Measurements from ENCODE around the gene PRG3.
"Not testable (repeated sequence)": the region's sequence is repeated elsewhere in the genome, so short reads cannot be mapped to it uniquely, and the experiment has no call there.

Gene PRG3

GRCh38 chr11:57409321-57410100 lies 28.6 kb upstream of the PRG3 start:
- in situ Hi-C loops (cut with MboI; ENCODE audit: low sequenced_read_pairs), result no loop called here

- in situ Hi-C loops (cut with MboI; ENCODE audit: low sequenced_read_pairs), result no loop called here
Observed at GRCh38 chr11:57408771-57409170, 27.8 kb upstream of the PRG3 start.

GRCh38 chr11:57407941-57408475 lies 27.1 kb upstream of the PRG3 start:
- in situ Hi-C loops (cut with MboI; ENCODE audit: low sequenced_read_pairs), result no loop called here

GRCh38 chr11:57407010-57407920 lies 26.3 kb upstream of the PRG3 start:
- in situ Hi-C loops (cut with MboI; ENCODE audit: low sequenced_read_pairs), result no loop called here

- in situ Hi-C loops (cut with MboI; ENCODE audit: low sequenced_read_pairs), result no loop called here
Observed at GRCh38 chr11:57406337-57406904, 25.5 kb upstream of the PRG3 start.

- in situ Hi-C loops (cut with MboI; ENCODE audit: low sequenced_read_pairs), result no loop called here
Observed at GRCh38 chr11:57405271-57405860, 24.4 kb upstream of the PRG3 start.

- in situ Hi-C loops (cut with MboI; ENCODE audit: low sequenced_read_pairs), result no loop called here
Observed at GRCh38 chr11:57403802-57404147, 22.8 kb upstream of the PRG3 start.

GRCh38 chr11:57403003-57403801 lies 22.3 kb upstream of the PRG3 start:
- in situ Hi-C loops (cut with MboI; ENCODE audit: low sequenced_read_pairs), result not testable (repeated sequence)

GRCh38 chr11:57402188-57403002 lies 21.4 kb upstream of the PRG3 start:
- in situ Hi-C loops (cut with MboI; ENCODE audit: low sequenced_read_pairs), result no loop called here

GRCh38 chr11:57399972-57400578 lies 19.1 kb upstream of the PRG3 start:
- in situ Hi-C loops (cut with MboI; ENCODE audit: low sequenced_read_pairs), result no loop called here

GRCh38 chr11:57399221-57399620 lies 18.3 kb upstream of the PRG3 start:
- in situ Hi-C loops (cut with MboI; ENCODE audit: low sequenced_read_pairs), result no loop called here

GRCh38 chr11:57397394-57397990 lies 16.5 kb upstream of the PRG3 start:
- in situ Hi-C loops (cut with MboI; ENCODE audit: low sequenced_read_pairs), result no loop called here

- in situ Hi-C loops (cut with MboI; ENCODE audit: low sequenced_read_pairs), result no loop called here
Observed at GRCh38 chr11:57396744-57397143, 15.8 kb upstream of the PRG3 start.

GRCh38 chr11:57395905-57396623 lies 15.1 kb upstream of the PRG3 start:
- in situ Hi-C loops (cut with MboI; ENCODE audit: low sequenced_read_pairs), result no loop called here

- in situ Hi-C loops (cut with MboI; ENCODE audit: low sequenced_read_pairs), result no loop called here
Observed at GRCh38 chr11:57394203-57394965, 13.4 kb upstream of the PRG3 start.

GRCh38 chr11:57392763-57393105 lies 11.8 kb upstream of the PRG3 start:
- in situ Hi-C loops (cut with MboI; ENCODE audit: low sequenced_read_pairs), result no loop called here

- in situ Hi-C loops (cut with MboI; ENCODE audit: low sequenced_read_pairs), result no loop called here
Observed at GRCh38 chr11:57392066-57392762, 11.3 kb upstream of the PRG3 start.
